ENCODE results near the gene SECISBP2.
A peak's percentile ranks its signal among the peaks of the same experiment; 100 is the strongest.
"Not testable (repeated sequence)": the region's sequence is repeated elsewhere in the genome, so short reads cannot be mapped to it uniquely, and the experiment has no call there.

The SECISBP2 gene

GRCh38 chr9:89368550-89368949 is 50.2 kb downstream of the SECISBP2 start:
- peaks cover 0 to 21% (median 0%) of the 10 kb centered on the region in 11 experiments; a peak in 4 of 22 replicates for H4K20me1 ChIP-seq
- peaks cover 7 to 21% (median 18%) of the 10 kb centered on the region in 10 experiments for H3K4me1 ChIP-seq
- H3K36me3 ChIP-seq: peaks cover 0 to 10% (median under 1%) of the 10 kb centered on the region in 11 experiments; a peak in 6 of 22 replicates
- no peaks in the 10 kb centered on the region for H3K27me3 ChIP-seq
- H3K4me2 ChIP-seq: no peak overlapping the region
- no peak overlapping the region for H3K9ac ChIP-seq
- H3K27ac ChIP-seq: no peak overlapping the region
- no peaks in the 10 kb centered on the region for H3K9me3 ChIP-seq (replicated peaks in 1 of 11)
- TF ChIP-seq Cebpa-rat (IDR thresholded peaks at IDR 0.05): no peak
- H3K4me3 ChIP-seq: no peak overlapping the region

GRCh38 chr9:89368978-89369377 is 50.7 kb downstream of the SECISBP2 start:
- peaks cover 11 to 25% (median 23%) of the 10 kb centered on the region in 10 experiments for H3K4me1 ChIP-seq
- TF ChIP-seq Cebpa-rat (IDR thresholded peaks at IDR 0.05): no peak

GRCh38 chr9:89370593-89370992 is 52.3 kb downstream of the SECISBP2 start:
- H4K20me1 ChIP-seq: peaks cover 0 to 32% (median 0%) of the 10 kb centered on the region in 11 experiments; a peak in 6 of 22 replicates
- no peak overlapping the region for H3K27ac ChIP-seq
- no peaks in the 10 kb centered on the region for H3K36me3 ChIP-seq
- TF ChIP-seq Cebpa-rat (IDR thresholded peaks at IDR 0.05): no peak
- H3K4me2 ChIP-seq: no peak overlapping the region
- H3K4me3 ChIP-seq: no peak overlapping the region
- H3K9ac ChIP-seq: no peak overlapping the region
- no peaks in the 10 kb centered on the region for H3K27me3 ChIP-seq
- no peaks in the 10 kb centered on the region for H3K9me3 ChIP-seq (replicated peaks in 1 of 11)
- H3K4me1 ChIP-seq: peaks cover 27 to 41% (median 39%) of the 10 kb centered on the region in 10 experiments

More at GRCh38 chr9:89368978-89369377, 50.7 kb downstream of the SECISBP2 start:
- peaks cover 0 to 6% (median 0%) of the 10 kb centered on the region in 11 experiments; a peak in 3 of 22 replicates for H3K36me3 ChIP-seq
- no peak overlapping the region for H3K27ac ChIP-seq
- H3K4me2 ChIP-seq: no peak overlapping the region
- H3K9me3 ChIP-seq (replicated peaks in 1 of 11): no peaks in the 10 kb centered on the region
- no peak overlapping the region for H3K9ac ChIP-seq
- H3K27me3 ChIP-seq: no peaks in the 10 kb centered on the region
- peaks cover 0 to 22% (median 0%) of the 10 kb centered on the region in 11 experiments; a peak in 4 of 22 replicates for H4K20me1 ChIP-seq
- H3K4me3 ChIP-seq: no peak overlapping the region

- not testable (repeated sequence) for H3K4me2 ChIP-seq; H3K27ac ChIP-seq; H3K27me3 ChIP-seq; H3K9ac ChIP-seq; H3K9me3 ChIP-seq (replicated peaks in 1 of 11); H3K36me3 ChIP-seq; H3K4me3 ChIP-seq
- Histone ChIP-seq H3K4me1 (peaks cover 34 to 53% (median 51%) of the 10 kb centered on the region in 10 experiments), H4K20me1 (peaks cover 0 to 32% (median 0%) of the 10 kb centered on the region in 11 experiments; a peak in 6 of 22 replicates)
Observed at GRCh38 chr9:89371791-89372190, 53.5 kb downstream of the SECISBP2 start.

- no peak for TF ChIP-seq Cebpa-rat (IDR thresholded peaks at IDR 0.05)
Observed at GRCh38 chr9:89372230-89372816, 54.0 kb downstream of the SECISBP2 start.

GRCh38 chr9:89372979-89373378 is 54.7 kb downstream of the SECISBP2 start:
- TF ChIP-seq Cebpa-rat (IDR thresholded peaks at IDR 0.05): no peak
- H4K20me1 ChIP-seq: peaks cover 0 to 32% (median 0%) of the 10 kb centered on the region in 11 experiments; a peak in 6 of 22 replicates
- peaks cover 0 to 18% (median 14%) of the 10 kb centered on the region in 11 experiments; a peak in 16 of 22 replicates for H3K36me3 ChIP-seq
- no peaks in the 10 kb centered on the region for H3K9me3 ChIP-seq (replicated peaks in 1 of 11)
- no peak overlapping the region for H3K4me3 ChIP-seq
- peaks cover 34 to 55% (median 53%) of the 10 kb centered on the region in 10 experiments for H3K4me1 ChIP-seq
- peak overlapping the region; percentile 13 to 89 (median 85); a peak in 18 of 22 replicates for H3K4me2 ChIP-seq
- no peaks in the 10 kb centered on the region for H3K27me3 ChIP-seq
- H3K27ac ChIP-seq: peak overlapping the region in 3 of 11 experiments; percentile 24 to 69 (median 38); a peak in 7 of 22 replicates
- H3K9ac ChIP-seq: no peak overlapping the region

More at GRCh38 chr9:89372230-89372816, 54.0 kb downstream of the SECISBP2 start:
- Histone ChIP-seq H3K27ac (peak overlapping the region in 1 of 11 experiments; percentile 38; a peak in 1 of 22 replicates), H3K4me3 (no peak overlapping the region), H3K9ac (no peak overlapping the region), H3K9me3 (replicated peaks in 1 of 11) (no peaks in the 10 kb centered on the region), H3K4me1 (peaks cover 34 to 57% (median 53%) of the 10 kb centered on the region in 10 experiments), H4K20me1 (peaks cover 0 to 32% (median 0%) of the 10 kb centered on the region in 11 experiments; a peak in 6 of 22 replicates), H3K27me3 (no peaks in the 10 kb centered on the region), H3K4me2 (peak overlapping the region in 4 of 11 experiments; percentile 84 to 86 (median 84); a peak in 2 of 22 replicates), H3K36me3 (peaks cover 0 to 11% (median 9%) of the 10 kb centered on the region in 11 experiments; a peak in 14 of 22 replicates)

GRCh38 chr9:89374176-89374575 is 55.9 kb downstream of the SECISBP2 start:
- Histone ChIP-seq H3K4me2 (peak overlapping the region; percentile 78 to 89 (median 85)), H3K9ac (peak overlapping the region in 4 of 11 experiments; percentile 15 to 58 (median 34); a peak in 3 of 22 replicates), H4K20me1 (peaks cover 0 to 32% (median 0%) of the 10 kb centered on the region in 11 experiments; a peak in 6 of 22 replicates), H3K4me3 (no peak overlapping the region), H3K9me3 (replicated peaks in 1 of 11) (no peaks in the 10 kb centered on the region), H3K36me3 (peaks cover 0 to 30% (median 26%) of the 10 kb centered on the region in 11 experiments; a peak in 19 of 22 replicates), H3K27me3 (no peaks in the 10 kb centered on the region), H3K27ac (peak overlapping the region in 7 of 11 experiments; percentile 2 to 74 (median 27); a peak in 11 of 22 replicates), H3K4me1 (peaks cover 40 to 66% (median 54%) of the 10 kb centered on the region in 10 experiments)
- TF ChIP-seq Cebpa-rat (IDR thresholded peaks at IDR 0.05): no peak

- TF ChIP-seq Cebpa-rat (IDR thresholded peaks at IDR 0.05): no peak
Observed at GRCh38 chr9:89375191-89375760, 57.0 kb downstream of the SECISBP2 start.

More at GRCh38 chr9:89375191-89375760, 57.0 kb downstream of the SECISBP2 start:
- Histone ChIP-seq H4K20me1 (peaks cover 0 to 32% (median 0%) of the 10 kb centered on the region in 11 experiments; a peak in 6 of 22 replicates), H3K9ac (peak overlapping the region in 9 of 11 experiments; percentile 41 to 65 (median 50); a peak in 18 of 22 replicates), H3K27ac (peak overlapping the region in 10 of 11 experiments; percentile 11 to 74 (median 64); a peak in 18 of 22 replicates), H3K4me3 (peak overlapping the region in 6 of 10 experiments; percentile 6 to 51 (median 30); a peak in 6 of 20 replicates), H3K4me1 (peaks cover 51 to 76% (median 65%) of the 10 kb centered on the region in 10 experiments), H3K4me2 (peak overlapping the region; percentile 78 to 89 (median 85)), H3K36me3 (peaks cover 0 to 41% (median 34%) of the 10 kb centered on the region in 11 experiments; a peak in 19 of 22 replicates), H3K27me3 (no peaks in the 10 kb centered on the region), H3K9me3 (replicated peaks in 1 of 11) (no peaks in the 10 kb centered on the region)

Measured in BLaER1 treated with 17β-estradiol and CSF1 and Interleukin-3, amounts not matched to agents 10 nM and 100 nM (cell line).